GM19324 (cell line): ENCODE results near the gene CEP112.
"Not testable (repeated sequence)": the region's sequence is repeated elsewhere in the genome, so short reads cannot be mapped to it uniquely, and the experiment has no call there.

Source experiments
- ATAC-seq: cut with Tn5 transposase; IDR thresholded peaks from one replicate; pipeline ENCODE4 v1.9.1; 2021; ENCODE audit warnings: mild to moderate bottlenecking, moderate library complexity; ENCODE audit not compliant: unreplicated experiment, low FRiP score

CEP112 gene

DNA sequence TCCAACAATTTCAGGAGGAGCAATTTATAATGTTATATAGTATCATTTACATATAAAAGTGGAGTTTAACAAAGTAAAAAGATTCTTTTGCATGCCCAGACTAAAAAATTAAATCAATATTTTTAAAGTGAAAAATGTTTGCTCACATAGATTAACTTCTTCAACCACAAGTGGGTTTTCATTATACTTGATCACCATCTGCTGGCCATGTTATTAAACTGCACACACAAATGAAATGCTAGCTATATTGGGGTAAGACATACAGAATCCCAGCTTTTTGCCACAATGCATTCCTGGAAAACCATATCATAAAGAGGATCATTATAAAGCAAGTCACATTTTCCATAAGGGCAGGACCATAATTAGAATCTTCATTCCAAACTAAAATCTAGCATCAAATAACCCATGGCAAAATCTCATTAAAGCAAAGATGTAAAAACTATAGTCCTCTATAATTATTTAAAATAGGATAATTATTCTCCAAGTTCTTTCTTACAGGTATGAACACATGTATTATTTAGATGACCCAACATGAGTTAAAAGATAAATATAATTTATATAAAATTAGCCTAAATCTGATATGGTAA lies 26.3 kb downstream of the CEP112 start:
- ATAC-seq, result no peak

DNA sequence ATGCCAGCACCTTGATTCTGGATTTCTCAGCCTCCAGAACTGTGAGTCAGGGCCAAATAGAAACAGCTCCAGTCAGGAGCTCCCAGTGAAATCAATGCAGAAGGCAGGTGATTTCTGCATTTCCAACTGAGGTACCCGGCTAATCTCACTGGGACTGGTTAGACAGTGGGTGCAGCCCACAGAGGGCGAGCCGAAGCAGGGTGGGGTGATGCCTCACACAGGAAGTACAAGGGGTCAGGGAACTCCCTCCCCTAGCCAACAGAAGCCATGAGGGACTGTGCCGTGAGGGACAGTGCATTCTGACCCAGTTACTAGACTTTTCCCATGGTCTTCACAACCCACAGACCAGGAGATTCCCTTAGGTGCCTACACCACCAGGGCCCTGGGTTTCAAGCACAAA lies 36.9 kb downstream of the CEP112 start:
- not testable (repeated sequence) for ATAC-seq

DNA sequence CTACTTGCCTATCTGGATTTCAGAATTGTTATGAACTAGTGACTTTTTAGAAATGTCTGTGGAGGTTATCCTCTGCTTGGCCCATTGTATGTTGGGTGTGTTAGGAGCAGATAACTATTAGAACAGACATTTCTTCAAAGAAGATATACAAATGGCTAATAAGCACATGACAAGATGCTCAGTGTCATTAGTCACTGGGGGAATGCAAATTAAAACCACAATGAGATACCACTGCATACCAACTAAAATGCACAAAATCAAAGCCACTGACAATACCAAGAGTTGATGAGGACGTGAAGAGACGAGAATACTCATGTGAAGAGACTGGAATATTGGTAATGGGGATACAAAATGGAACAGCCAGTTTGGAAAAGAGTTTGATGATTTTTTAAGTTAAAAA lies 39.2 kb downstream of the CEP112 start:
- ATAC-seq, result no peak

DNA sequence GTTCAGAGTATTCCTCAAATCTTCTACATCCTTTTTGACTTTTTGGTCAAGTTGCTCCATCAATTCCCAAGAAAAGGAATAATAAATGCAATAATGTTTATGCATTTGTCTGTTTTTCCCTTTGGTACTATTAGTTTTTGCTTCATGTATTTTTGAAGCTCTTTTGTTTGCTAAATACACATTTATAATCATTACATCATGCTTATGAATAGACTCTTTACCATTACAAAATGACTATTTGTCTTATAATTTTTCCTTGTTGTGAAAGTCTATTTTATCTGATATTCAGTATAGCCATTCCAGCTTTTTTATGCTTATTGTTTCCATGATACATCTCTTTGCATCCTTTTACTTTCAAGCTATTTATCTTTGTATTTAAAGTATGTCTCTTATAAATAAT lies 41.2 kb downstream of the CEP112 start:
- ATAC-seq, result no peak

DNA sequence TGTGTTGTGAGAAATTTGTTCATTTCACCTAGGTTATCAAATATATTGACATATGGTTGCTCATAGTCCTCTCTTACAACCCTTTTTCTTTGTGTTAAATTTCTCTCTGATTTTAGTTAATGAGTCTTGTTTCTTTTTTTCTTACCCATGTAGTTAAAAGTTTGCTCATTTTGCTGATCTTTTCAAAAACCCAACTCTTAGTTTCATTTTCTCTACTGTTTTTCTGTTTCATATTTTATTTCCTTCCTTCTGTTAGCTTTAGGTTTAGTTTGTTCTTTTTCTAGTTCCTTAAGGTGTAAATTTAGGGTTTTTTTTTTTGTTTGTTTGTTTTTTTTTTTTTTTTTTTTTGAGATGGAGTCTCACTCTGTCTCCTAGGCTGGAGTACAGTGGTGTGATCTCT lies 42.4 kb downstream of the CEP112 start:
- no peak for ATAC-seq

DNA sequence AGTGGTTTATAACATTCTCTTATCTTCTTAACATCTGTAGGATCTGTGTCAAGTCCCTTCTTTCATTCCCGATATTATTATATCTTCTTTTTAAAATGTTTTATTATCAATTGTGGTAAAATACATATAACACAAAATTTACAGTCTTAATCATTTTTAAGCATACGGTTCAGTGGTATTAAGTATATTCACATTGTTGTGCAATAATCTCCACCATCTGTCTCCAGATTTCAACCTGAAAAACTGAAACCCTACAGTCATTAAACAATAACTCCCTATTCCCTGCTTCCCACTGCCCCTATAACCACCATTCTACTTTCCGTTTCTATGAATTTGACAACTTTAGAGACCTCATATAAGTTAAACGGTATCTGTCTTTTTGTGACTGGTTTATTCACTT lies 45.5 kb downstream of the CEP112 start:
- no peak for ATAC-seq

DNA sequence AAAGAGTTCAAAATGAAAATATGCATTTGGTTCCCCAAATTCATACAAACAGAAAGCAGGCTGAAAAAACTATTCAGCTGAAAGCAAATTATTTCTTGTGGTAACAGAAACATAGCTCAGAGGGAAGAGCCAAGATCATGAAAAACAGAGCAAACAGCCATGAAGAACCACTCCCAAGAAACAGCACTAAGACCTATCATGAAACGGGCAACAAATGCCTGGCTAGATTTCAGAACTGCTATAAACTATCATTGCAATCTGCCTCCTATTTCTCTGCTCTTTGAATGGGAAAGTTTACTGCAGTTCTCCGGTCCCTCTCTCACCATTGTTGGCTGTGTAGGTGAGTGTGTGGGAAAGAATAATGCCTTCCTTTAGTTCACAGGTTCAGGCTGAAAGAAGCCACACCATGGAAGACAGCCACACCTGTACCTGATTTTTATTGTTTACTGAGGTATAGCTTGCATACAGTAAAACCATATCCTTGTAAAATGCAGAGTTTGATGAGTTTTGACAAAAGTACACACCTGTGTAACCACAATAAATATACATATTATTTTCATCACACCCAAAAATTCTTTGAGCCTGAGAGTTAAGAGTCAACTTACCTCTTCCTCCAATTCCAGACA lies 48.2 kb downstream of the CEP112 start:
- no peak for ATAC-seq

DNA sequence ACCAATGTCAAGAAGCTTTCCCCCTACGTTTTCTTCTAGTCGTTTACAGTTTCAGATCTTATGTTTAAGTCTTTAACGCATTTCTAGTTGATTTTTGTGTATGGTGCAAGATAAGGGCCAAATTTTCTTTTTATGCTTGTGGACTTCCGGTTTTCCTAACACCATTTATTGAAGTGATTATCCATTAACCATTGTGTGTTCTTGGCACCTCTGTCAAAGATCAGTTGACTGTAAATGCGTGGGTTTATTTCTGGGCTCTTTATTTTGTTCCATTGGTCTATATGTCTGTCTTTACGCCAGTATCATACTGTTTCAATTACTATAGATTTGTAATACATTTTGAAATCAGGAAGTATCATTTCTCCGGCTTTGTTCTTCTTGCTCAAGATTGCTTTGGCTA lies 49.5 kb downstream of the CEP112 start:
- no peak for ATAC-seq

DNA sequence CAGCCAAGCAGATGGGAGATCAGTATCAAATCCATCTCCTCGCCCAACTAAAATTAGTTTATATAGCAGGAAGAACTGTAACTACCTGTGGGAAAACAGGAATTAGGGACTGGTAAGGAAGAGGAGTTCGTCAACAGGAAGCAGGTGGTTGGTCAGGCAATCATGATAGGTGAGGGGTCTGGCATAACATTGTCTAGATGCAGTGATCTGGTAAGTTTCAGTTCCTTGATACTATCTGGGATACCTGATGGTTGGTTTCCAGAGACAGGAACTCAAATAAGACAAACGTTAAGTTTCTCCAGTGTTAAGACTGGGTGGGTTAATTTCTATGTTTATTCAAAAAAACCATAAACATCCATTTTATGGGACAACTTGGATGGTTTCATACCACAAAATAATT lies 53.8 kb downstream of the CEP112 start:
- no peak for ATAC-seq

DNA sequence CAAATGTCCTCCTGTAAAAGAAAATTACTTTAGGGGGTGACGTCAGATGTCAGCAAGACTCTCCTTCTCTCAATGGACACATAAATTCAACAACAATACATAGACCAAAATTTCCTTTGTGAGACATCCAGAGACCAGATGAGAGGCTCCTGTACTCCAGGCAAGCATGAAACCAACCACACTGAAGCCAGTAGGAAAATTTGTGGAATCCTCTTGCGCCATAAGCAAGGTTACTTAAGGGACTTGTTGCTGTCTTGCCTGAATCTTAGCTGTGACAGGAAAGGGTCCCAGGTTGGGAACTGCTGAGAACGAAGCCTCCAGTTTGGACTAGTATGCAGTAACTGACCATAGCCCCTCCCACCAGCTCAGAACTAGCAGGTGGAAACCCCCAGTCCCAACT lies 56.0 kb downstream of the CEP112 start:
- ATAC-seq, result no peak

DNA sequence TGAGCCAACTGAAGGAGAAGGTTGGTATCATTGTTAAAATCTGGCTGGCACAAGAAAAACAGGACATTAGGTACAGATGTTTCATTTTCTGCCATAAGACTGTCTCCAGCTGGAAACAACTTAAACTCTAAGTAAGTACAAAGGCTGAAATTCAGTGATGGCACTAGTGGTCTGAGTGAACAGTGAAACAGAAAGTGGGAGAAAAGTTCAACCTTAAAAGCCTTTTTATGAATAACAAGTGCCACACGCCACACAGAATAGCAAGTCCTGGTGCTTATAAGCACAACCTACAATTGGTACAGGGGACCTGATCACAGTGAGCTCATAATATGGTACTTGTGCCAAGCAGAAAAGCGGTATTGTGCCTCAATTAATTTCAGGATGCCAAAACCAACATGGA lies 56.7 kb downstream of the CEP112 start:
- ATAC-seq, result no peak

DNA sequence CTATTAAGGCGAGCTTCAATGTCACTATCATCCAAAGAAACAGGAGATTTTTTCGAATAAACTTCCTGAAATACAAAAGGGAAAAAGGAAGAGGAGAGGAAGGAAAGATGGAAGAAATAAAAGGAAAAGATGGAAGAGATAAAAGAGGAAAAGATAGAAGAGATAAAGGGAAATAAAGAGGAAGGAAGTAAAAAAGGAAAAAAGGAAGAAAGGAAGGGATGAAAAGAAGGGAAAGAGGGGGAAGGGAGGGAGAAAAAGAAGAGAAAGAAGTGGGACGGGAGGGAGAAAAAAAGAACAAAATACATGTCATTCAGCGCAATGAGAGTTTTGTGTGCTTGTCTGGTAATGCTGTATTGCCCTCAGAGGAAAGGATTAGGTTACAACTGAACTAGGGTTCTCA lies 62.2 kb downstream of the CEP112 start:
- no peak for ATAC-seq

DNA sequence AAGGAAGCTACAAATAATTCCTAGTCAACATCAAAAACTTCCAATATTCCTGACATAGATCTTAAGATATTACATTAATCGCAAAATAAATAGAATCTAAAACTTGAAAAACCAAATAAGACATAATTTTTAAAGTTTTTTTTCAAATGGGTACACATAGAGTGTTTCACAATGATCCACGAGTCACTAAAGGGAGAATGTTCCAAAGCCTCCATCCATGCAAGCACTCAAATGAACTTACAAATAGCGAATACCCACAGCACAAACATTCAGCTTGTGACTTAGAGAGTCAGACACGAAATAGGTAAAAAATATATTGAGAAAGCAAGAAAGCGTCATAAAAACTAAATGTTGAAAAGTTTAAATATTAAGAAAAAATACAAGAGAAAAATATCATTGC lies 65.7 kb downstream of the CEP112 start:
- ATAC-seq, result no peak

DNA sequence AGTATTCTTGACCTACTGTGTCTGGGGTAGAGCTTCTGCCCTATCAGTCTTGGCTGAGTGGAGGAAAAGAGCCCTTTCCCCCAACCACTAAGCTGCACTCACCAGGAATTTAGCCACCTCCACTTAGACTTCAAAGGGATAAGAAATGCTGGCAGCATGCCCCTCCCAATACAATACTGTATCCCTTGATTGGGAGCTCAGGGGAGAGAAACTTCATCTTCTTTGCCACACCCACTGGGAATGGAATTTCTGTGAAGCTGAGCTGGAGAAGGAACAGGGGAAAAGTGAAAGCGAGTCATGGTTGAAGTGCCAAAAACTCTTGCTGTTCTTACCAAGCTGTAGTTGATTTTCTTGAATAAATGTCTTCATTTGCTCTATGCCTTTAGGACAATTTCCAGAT lies 68.8 kb downstream of the CEP112 start:
- ATAC-seq, result no peak

DNA sequence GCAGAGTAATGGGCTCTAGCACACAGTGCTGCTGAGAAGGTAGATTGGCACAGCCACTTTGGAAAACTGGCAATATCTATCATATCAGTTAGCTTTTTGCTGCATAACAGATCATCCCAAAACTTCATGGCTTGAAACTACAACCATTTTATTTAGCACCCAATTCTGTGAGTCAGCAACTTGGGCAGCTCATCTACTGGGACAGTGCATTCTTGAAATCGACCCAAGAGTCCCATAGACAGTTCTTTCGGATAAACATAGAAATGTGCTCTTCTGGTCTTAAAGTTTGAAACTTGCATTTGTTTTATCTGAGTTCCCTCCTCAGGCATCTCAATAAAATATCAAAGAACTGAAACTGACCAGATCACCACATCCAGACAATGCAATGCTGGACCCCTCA lies 76.7 kb downstream of the CEP112 start:
- no peak for ATAC-seq

DNA sequence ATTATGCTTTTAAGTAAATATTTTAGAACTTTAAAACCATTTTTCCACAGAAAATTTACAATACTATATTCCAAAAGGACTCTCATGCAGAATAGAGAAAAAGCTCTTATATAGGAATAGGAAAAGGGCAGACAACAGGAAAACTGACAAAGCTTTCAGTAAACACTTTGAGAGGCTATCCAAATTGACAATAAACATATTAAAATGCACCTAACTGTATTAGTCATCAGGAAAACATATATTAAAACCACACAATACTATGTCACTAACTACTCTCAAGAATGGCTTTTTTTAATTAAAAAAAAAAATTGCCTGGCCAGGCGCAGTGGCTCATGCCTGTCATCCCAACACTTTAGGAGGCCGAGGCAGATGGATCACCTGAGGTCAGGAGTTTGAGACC lies 77.3 kb downstream of the CEP112 start:
- no peak for ATAC-seq

DNA sequence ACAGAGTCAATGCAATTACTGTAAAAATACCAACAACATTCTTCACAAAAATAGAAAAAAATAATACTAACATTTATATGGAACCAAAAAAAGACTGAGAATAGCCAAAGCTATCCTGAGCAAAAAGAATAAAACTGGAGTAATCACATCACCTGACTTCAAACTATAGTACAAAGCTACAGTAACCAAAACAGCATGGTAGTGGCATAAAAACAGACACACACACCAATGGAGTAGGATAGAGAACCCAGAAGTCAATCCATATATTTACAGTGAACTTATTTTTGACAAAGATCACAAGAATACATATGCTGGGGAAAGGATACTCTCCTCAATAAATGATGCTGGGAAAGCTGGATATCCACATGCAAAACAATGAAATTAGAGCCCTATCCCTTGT lies 84.2 kb downstream of the CEP112 start:
- ATAC-seq, result no peak

DNA sequence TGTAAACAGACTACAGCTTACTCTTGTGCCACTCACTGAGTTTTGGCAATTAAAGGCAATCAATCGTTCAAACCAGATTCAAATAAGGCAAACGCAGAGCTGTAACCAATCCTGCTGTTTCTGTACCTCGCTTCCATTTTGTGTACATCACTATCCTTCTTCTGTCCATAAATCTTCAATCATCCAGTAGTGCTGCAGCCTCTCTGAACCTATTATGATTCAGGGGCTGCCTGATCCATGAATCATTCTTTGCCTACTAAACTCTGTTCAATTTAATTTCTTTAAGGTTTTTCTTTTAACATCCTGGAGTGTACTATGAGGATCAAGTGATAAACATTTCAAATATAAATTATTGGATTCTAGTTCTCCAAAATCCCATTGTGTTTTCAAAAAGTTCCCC lies 93.9 kb downstream of the CEP112 start:
- no peak for ATAC-seq

DNA sequence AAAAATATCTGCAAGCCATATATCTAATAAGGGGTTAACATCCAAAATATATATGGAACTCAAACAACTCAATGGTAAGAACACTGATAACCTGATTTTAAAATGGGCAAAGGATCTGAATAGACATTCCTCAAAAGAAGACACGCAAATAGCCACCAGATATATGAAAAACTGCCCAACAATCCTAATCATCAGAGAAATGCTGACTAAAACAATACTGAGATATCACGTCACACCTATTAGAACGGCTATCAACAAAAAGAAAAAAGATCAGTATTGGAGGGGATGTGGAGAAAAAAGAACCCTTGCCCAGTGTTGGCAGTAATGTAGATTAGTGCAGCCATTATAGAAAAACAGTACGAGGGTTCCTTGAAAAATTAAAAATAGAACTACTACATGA lies 97.2 kb downstream of the CEP112 start:
- ATAC-seq, result no peak

DNA sequence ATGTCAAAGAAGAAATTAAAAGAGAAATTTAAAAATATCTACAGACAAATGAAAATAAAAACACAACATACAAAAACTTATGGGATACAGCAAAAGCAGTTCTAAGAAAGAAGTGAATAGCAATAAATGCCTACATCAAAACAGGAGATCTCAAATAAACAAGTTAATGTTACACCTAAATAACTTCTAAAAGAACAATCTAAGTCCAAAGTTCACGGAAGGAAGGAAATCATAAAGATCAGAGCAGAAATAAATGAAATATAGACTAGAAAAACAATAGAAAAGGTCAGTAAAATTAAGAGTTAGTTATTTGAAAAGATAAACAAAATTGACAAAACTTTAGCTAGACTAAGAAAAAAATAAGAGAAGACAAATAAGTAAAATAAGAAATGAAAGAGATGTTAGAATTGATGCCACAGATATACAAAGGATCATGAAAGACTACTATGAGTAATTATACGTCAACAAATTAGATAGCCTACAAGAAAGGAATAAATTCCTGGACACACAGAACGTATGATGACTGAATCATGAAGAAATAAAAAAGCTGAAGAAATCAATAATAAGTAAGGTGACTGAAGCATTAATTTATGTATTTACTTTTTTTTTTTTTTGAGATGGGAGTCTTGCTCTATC lies 100.4 kb downstream of the CEP112 start:
- ATAC-seq, result no peak

DNA sequence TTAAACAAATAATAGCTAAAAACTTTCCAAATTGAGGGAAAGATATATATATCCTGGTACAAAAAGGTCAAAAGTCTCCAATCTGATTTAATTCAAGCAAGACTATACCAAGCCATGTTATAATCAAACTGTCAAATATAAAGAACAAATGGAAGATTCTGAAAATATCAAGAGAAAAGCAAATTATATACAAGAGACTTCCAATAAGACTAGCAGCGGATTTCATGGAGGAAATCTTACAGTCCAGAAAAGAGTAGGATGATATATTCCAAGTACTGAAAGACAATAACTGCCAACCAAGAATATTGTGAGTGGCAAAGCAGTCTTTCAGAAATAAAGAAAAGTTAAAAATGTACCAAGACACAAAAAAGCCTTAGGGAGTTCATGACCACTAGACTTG lies 102.2 kb downstream of the CEP112 start:
- no peak for ATAC-seq

DNA sequence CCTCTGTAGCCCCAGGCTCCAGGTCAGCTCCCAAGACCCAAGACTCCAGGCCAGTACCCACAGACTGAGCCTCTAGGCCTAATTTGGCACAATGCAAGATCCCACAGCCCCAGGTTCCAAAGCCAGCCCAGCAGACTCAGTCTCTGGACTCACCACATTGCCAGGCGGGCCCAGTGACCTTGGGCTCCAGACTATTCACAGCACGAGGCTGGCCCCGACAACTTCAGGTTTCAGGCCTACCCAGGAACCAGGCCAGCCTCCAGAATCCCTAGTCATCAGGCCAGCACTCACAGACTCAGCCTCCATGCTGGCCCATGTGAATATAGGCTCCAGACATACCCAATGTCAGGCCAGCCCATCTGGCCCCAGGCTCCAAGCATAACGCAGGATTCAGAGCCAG lies 103.8 kb downstream of the CEP112 start:
- no peak for ATAC-seq
